ENCODE results near the gene DCLK1.

The DCLK1 gene

DNA sequence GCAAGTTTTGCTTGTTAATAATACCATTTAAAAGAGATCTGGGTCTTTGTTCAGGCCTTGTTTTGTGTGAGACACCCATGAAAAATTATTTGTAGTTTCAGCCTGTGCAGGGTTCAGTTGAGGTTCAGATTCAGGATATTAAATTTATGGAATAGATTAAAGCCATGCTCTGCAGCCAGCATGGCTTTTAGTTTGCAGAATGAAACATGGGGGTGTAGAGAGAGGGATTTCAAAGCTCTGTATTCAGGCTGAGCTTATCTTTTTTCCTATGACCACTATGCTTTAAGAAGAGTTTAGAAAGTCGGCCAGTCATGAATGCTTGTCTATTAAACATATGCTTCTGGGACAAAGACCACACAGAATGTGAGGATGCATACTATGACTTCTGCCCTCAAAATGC, 73.6 kb downstream of the DCLK1 start:
- DNase-seq (ENCODE audit: low read depth, low spot score) = no peak
- H3K4me3 ChIP-seq (ENCODE audit: low read depth, low read length) = no peak overlapping the region
- ChIA-PET POLR2A (no interaction called here), CTCF (no interaction called here)
- TF ChIP-seq, protein P1, sequence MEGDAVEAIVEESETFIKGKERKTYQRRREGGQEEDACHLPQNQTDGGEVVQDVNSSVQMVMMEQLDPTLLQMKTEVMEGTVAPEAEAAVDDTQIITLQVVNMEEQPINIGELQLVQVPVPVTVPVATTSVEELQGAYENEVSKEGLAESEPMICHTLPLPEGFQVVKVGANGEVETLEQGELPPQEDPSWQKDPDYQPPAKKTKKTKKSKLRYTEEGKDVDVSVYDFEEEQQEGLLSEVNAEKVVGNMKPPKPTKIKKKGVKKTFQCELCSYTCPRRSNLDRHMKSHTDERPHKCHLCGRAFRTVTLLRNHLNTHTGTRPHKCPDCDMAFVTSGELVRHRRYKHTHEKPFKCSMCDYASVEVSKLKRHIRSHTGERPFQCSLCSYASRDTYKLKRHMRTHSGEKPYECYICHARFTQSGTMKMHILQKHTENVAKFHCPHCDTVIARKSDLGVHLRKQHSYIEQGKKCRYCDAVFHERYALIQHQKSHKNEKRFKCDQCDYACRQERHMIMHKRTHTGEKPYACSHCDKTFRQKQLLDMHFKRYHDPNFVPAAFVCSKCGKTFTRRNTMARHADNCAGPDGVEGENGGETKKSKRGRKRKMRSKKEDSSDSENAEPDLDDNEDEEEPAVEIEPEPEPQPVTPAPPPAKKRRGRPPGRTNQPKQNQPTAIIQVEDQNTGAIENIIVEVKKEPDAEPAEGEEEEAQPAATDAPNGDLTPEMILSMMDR (IDR thresholded peaks at IDR 0.05; ENCODE audit: insufficient read depth, low read length, missing control alignments) = no peak

DNA sequence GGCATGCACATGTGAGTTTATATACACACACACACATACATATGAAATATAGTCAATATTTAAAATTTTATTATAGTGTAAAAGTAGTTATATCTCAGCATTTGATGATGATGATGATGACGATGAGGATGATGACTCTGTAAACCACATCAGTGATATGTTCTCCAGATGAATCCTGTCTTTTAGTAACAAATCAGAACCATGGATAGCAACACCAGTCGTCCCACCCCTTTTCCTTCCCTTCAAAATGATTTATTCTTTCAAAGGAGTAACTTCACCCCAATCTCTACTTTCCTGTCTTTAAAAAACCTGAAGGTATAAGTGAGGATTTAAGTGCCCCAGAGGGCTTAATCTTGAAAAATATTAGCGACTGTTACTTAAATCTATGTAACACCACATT, 74.1 kb downstream of the DCLK1 start:
- TF ChIP-seq, protein P1 (IDR thresholded peaks at IDR 0.05; ENCODE audit: insufficient read depth, low read length, missing control alignments) = no peak
- no peak for DNase-seq (ENCODE audit: low read depth, low spot score)
- ChIA-PET POLR2A (no interaction called here), CTCF (no interaction called here)
- H3K4me3 ChIP-seq (ENCODE audit: low read depth, low read length) = no peak overlapping the region

DNA sequence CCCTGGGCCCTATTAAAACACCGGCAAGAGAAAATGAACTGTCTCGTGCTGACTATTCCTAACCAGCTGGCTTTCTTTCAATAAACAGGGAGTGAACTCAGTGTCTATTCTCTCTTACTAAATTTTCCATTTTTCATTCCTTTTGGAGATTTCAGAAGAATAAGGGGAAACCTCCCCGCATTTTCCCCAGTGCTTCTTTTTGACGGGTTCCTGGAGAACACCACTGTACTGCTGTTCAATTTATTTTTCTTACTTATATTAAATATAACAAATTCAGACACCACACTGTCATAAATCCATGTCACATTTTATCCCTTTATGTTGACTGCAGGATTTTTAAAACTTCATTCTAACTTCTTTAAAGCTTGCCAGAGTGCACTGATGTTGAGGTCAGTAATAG, 75.8 kb downstream of the DCLK1 start:
- no peak for DNase-seq (ENCODE audit: low read depth, low spot score)
- no peak overlapping the region for H3K4me3 ChIP-seq (ENCODE audit: low read depth, low read length)
- CTCF ChIA-PET = interaction anchor here (0.5 kb wide), 1 partner anchor 16 kb away, joined by 3 read pairs; no protein-coding TSS in a partner anchor
- POLR2A ChIA-PET = no interaction called here
- TF ChIP-seq, protein P1 (IDR thresholded peaks at IDR 0.05; ENCODE audit: insufficient read depth, low read length, missing control alignments) = no peak

DNA sequence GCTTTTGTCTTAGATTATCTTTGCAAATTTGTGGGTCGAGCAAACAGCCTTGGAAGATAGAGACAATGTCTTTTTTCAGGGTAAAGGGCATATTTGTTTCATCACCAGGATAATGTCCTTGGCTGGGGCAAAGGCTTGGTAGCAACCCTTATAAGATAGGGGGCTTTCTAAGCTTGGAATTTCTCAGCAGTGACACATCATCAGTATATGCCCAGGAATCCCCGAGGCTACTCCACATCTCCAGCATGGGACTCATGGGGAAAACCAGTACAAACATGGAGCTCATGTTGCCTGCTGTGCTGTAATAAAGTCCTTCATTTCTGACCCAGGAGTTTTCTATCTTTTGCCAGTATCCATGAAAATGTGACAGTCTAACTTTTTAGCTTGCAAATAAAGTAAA, 77.1 kb downstream of the DCLK1 start:
- TF ChIP-seq, protein P1 (IDR thresholded peaks at IDR 0.05; ENCODE audit: insufficient read depth, low read length, missing control alignments) = no peak
- no peak for DNase-seq (ENCODE audit: low read depth, low spot score)
- POLR2A ChIA-PET = no interaction called here
- no peak overlapping the region for H3K4me3 ChIP-seq (ENCODE audit: low read depth, low read length)
- CTCF ChIA-PET = interaction anchor here (1.0 kb wide), 1 partner anchor 221 kb away, joined by 4 read pairs; no protein-coding TSS in a partner anchor

DNA sequence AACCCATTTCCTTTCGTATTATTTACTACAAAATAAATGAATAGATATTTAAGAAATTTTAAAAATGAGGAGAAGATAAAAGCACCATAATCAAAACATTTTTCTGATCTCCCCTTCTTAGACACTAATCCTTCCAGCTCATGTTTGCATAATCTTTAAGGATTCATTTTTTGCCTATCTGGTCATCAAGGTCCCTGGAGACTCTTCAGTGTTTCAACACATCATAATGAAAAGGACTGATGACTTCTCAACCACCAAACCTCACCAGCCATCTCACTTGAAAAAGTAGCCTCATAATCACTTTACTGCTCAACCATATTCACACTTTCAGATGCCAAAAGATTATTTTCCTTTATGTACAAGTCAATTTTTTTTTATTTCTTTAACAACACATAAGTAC, 80.1 kb downstream of the DCLK1 start:
- TF ChIP-seq, protein P1 (IDR thresholded peaks at IDR 0.05; ENCODE audit: insufficient read depth, low read length, missing control alignments) = no peak
- DNase-seq (ENCODE audit: low read depth, low spot score) = no peak
- ChIA-PET CTCF (no interaction called here), POLR2A (no interaction called here)
- H3K4me3 ChIP-seq (ENCODE audit: low read depth, low read length) = no peak overlapping the region

DNA sequence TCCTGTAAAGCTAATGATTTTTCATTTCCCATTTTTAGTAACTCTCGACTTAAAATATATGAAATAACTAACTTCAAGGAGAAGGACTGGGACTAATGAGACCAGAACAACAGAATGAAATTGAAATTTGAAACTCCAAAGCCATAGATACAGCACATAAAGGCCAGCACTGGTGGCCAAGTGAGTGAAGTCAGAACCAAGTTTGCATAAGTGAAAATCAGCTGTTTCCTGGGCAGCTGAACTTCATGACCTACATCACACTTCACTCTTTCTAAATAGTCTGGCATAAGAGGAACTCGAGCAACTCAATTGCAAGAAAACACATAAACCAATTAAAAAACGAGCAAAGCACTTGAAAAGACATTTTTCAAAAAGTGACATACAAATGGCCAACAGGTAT, 84.5 kb downstream of the DCLK1 start:
- DNase-seq (ENCODE audit: low read depth, low spot score) = no peak
- TF ChIP-seq, protein P1 (IDR thresholded peaks at IDR 0.05; ENCODE audit: insufficient read depth, low read length, missing control alignments) = no peak
- no peak overlapping the region for H3K4me3 ChIP-seq (ENCODE audit: low read depth, low read length)
- ChIA-PET POLR2A (no interaction called here), CTCF (no interaction called here)
